Measurements from ENCODE around the gene PCSK4. TPM values are rescaled to one million over a fixed set of nuclear protein-coding genes. Genes with fewer than 3 reads are reported as not detected.
"Not testable (repeated sequence)": the region's sequence is repeated elsewhere in the genome, so short reads cannot be mapped to it uniquely, and the experiment has no call there.

PCSK4 gene
- total RNA-seq, 1 donor from 2014 or later, result 2.5 TPM

DNA sequence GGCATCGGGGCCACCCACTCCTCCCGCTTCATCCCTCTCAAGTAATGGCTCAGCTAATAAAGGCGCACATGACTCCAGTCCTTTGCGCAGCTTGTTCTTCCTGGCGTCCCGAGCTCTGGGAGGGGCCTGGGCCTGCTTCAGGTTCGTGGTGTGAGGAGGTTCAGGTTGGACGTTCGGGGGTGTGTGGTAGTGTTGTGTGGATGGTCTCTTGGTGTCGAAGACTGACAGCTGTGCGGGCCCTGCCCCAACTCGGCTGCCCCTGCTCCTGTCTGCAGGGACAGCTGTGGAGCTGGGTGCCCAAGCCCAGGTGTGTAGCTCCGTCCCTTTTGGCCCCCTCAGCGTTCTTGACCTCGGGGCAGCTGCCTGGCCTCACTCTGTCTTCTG, 49.7 kb downstream of the PCSK4 start:
- TF ChIP-seq, protein P1, sequence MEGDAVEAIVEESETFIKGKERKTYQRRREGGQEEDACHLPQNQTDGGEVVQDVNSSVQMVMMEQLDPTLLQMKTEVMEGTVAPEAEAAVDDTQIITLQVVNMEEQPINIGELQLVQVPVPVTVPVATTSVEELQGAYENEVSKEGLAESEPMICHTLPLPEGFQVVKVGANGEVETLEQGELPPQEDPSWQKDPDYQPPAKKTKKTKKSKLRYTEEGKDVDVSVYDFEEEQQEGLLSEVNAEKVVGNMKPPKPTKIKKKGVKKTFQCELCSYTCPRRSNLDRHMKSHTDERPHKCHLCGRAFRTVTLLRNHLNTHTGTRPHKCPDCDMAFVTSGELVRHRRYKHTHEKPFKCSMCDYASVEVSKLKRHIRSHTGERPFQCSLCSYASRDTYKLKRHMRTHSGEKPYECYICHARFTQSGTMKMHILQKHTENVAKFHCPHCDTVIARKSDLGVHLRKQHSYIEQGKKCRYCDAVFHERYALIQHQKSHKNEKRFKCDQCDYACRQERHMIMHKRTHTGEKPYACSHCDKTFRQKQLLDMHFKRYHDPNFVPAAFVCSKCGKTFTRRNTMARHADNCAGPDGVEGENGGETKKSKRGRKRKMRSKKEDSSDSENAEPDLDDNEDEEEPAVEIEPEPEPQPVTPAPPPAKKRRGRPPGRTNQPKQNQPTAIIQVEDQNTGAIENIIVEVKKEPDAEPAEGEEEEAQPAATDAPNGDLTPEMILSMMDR (conservative IDR thresholded peaks at IDR 0.05; ENCODE audit: low read depth, low read length), result no peak
- DNase-seq (ENCODE audit: low read depth), result no peak
- no peak overlapping the region for H3K4me3 ChIP-seq (ENCODE audit: low read depth, low read length)

GRCh38 chr19:1439525-1440417, 50.4 kb downstream of the PCSK4 start:
- H3K4me3 ChIP-seq (ENCODE audit: low read depth, low read length), result peak overlapping the region; percentile 78

DNA sequence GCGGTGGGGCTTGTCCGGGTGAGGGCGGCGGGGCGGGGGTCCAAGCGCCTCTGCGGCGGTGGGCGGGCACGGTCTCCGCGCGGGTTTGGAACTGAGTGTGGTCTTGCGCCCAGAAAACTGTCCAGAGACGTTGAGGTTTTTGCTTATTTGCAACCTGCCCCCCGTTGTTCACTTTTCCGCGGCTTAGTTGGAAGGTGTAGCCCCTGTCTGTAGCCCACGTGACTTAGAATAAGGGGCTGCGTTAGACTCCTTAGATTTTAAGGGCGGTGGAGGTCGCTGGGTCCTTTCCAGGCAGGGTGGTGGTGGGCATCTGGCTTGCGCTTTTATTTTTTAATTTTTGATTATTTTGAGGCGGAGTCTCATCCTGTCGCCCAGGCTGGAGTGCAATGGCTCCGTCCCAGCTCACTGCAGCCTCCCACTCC, 51.2 kb downstream of the PCSK4 start:
- TF ChIP-seq, protein P1 (conservative IDR thresholded peaks at IDR 0.05; ENCODE audit: low read depth, low read length), result no peak
- DNase-seq (ENCODE audit: low read depth), result no peak
- H3K4me3 ChIP-seq (ENCODE audit: low read depth, low read length), result peak overlapping the region; percentile 78

More at GRCh38 chr19:1439525-1440417, 50.4 kb downstream of the PCSK4 start:
- not testable (repeated sequence) for DNase-seq (ENCODE audit: low read depth)

DNA sequence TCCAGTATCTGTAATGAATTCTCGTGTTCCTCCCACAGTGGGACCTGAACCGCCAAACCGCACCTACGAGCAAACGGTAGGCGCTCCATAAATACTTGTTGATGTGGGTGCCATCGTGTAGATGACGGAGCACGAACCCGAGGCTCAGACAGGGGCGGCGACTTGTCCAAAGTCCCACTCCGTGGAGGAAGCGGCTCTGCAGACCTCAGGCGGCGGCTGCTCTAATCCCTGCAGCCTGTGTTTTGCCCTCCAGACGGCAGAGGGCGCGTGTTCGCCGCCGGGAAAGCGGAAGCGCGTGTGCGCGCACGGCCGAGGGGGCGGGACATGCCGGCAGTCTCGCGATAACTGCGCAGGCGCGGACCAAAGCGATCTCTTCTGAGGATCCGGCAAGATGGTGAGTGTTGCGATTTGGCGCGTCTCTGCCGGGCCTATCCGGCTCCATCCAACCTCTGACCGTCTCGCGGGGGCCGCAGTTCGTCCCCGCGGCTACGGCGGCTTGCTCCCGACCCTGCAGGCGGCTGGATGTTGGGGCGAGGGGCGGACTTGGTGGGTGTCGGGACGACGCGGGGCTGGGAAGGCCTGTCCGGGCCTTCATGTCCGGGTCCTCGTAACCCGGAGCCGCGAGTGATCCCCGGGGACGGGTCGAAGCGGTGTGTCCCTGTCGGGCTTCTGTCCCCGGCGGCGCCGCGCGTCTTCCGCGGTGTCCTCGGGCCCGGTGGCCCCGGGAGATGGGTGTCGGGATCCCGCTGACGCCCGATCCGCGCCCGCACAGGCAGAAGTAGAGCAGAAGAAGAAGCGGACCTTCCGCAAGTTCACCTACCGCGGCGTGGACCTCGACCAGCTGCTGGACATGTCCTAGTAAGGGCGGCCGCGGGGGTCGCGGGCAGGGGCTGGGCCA, 51.9 kb downstream of the PCSK4 start, which contains the start of gene RPS15:
RPS15 (plus strand) TSS at position 362 of the 898 bp plus-strand sequence; CDS start at position 392, 30 bp downstream.
- peak within 1 kb of the TSS; percentile 78 for H3K4me3 ChIP-seq (ENCODE audit: low read depth, low read length)
- peak; percentile 58 for DNase-seq (ENCODE audit: low read depth)
- TF ChIP-seq, protein P1 (conservative IDR thresholded peaks at IDR 0.05; ENCODE audit: low read depth, low read length), result peak; percentile 82

DNA sequence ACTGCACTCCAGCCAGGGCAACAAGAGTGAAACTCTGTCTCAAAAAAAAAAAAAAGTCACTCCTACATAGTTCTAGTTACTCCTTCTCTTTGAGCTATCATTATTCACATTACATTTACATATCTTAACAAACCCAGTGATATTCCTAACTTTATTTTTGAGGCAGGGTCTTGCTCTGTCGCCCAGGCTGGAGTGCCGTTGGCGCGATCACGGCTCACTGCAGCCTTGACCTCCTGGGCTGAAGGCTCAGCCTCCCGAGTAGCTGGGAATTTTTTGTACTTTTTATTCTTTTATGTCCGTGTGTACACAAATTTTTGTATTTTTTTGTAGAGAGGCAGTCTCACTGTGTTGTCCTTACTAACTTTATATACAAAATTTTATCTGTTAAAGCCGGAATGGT, 52.5 kb downstream of the PCSK4 start:
- H3K4me3 ChIP-seq (ENCODE audit: low read depth, low read length), result peak overlapping the region; percentile 78
- TF ChIP-seq, protein P1 (conservative IDR thresholded peaks at IDR 0.05; ENCODE audit: low read depth, low read length), result no peak
- no peak for DNase-seq (ENCODE audit: low read depth)

DNA sequence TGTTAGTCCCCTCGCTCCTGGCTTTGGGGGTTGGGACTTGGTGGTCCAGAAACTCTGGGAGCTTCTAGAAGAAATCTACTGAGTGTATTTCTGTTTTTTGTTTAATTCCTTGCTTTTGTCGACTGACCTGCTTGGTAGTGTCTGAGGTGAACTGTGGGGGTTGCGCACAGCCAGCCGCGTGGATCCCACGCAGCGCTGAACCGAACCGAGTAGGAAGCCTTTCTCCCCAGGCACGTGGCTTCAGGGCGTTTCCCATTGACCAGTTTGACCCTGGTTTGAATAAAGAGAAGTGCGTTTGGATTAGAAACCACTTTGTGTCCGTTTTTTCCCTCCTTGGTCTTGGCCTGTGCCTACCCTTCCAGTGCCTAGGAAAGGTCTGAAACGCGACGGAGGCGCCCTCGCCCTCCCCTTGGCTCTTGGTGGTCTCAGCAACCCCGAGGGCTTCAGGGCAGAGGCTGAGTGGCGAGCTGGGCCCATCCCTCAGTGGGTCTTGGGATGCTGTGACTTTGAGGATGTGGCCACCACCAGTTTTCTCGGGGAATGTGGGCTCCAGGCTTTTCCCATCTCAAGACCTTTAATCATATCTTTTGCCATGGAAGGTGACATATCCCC, 54.7 kb downstream of the PCSK4 start:
- no peak overlapping the region for H3K4me3 ChIP-seq (ENCODE audit: low read depth, low read length)
- TF ChIP-seq, protein P1 (conservative IDR thresholded peaks at IDR 0.05; ENCODE audit: low read depth, low read length), result no peak
- DNase-seq (ENCODE audit: low read depth), result no peak
